ENCODE measurements around the gene ITIH4.

Gene ITIH4

DNA sequence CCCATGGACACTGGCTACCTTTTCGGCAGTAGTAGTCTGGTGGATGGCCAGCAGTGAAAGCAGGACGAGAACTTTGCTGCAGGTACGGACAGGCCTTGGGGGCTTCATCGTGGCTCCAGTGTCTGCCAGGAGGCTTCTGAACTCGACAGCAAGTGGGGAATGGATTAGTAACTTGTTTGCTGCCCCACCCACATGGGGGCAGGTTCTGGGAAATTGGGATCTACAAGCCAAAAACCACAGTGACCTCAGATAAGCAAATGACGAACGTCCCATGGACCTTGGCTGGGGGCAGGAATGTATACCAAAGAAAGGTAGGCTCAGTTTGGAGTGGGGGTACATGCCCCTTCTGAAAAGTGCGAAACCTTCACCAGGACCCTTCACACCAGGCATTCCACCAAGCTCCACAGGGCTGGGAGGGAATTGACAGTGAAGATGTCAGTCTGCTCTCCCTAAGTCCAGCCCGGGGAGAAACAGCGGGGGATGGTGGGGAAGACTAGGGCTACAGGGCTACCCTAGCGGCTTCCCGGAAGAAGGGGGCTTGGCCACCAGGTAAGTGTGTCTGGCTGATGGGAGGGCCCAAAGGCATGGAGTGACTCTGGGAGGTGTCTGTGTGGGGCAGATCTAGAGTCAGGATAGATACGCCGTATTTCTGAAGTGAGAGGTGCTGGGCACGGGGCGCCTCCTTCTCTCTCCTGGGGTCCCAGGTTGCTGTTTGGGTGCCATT is at the start of gene ITIH4:
TSS of gene ITIH4 (minus strand) at position 138 of the 724 bp plus-strand sequence. CDS start at position 108, 30 bp downstream.
- no peak for DNase-seq

DNA sequence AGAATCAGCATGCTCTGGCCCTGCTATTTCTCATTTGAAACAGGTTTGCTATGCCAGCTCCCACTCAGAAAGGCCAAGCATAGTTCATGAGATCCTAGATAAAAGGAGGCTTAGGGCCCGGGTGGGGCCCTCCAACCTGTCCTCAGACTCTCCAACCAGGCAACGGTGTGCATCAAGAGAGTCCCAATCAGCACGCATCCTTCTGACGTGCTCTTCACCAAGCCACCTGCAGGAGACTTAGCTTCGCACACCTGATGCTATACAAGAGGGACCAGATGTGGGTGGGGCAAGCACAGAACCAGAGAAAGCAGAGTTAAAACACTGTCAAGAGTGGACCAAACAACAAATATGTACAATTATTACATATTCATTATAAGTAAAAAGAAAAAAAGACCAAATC is 49.6 kb upstream of the ITIH4 start:
- DNase-seq: no peak

- DNase-seq: no peak
Measured at GRCh38 chr3:52879581-52879980, 49.1 kb upstream of the ITIH4 start.

GRCh38 chr3:52879090-52879489 is 48.6 kb upstream of the ITIH4 start:
- no peak for DNase-seq

GRCh38 chr3:52877085-52877484 is 46.6 kb upstream of the ITIH4 start:
- DNase-seq: no peak

DNA sequence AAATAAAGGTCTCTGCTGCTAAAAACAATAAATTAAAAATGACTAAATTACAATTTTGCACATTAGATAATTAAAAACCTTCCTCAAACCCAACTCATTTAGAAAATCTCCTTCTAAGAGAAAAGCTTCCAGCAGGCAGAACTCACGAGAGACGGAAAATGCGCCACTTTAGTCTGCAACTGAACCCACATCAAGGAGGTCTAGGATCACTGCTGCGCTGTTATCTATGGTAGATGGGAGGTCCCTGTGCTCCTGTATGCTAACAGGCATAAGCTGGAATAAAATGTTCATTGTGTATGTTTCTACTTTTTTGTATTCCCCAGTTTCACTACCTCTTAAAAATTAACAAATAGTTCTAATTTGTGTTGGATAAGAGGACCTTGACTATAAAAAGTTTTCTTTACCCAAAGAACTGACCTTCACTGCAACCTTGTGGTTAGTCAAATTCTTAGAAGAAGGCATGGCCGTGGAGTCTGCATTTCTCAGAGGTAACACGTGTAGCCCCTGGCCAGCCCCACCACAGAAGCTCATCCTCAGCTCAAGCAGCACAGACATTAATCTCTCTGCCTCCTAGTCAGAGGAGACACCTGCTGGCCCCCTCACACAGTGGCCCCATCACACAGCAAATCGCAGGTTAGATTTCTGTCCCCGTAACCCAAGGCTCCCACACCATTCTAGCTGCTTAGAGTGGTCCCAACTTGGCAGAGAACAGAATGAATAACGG is 44.6 kb upstream of the ITIH4 start:
- no peak for DNase-seq

GRCh38 chr3:52874160-52874701 is 43.8 kb upstream of the ITIH4 start:
- DNase-seq: no peak

DNA sequence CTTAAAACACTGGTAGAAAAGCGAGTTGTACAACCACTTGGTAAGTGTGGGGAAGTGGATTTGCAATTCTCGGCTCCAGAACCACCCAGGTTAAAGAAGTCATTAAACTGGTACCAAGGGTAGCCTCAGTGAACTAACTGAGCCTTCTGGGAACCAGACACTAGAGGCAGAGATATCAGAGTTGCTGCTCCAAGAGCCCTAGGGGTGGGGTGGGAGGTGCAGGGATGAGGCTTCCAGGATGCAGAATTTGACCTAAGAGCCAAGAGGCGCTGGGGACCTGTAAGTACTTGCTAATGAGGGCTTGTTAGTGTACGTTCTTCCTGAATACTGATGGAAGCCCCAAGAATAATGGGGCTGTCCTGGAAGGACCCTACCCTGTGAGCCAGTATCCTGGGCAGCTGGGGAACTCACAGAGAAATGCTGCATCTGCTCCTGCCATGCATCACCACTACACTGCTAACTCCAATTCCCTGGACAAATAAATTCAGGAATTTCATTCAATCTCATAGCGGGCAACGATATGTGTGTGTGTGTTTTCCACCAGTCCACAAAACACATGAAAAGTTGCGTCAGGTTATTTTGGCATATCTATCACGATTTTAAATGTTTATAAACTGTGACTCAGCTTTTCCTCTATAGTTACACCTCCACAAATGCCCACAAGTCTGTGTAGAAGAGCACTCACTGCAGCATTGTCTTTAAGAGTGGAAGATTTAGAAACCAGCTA is 43.1 kb upstream of the ITIH4 start:
- DNase-seq: no peak

DNA sequence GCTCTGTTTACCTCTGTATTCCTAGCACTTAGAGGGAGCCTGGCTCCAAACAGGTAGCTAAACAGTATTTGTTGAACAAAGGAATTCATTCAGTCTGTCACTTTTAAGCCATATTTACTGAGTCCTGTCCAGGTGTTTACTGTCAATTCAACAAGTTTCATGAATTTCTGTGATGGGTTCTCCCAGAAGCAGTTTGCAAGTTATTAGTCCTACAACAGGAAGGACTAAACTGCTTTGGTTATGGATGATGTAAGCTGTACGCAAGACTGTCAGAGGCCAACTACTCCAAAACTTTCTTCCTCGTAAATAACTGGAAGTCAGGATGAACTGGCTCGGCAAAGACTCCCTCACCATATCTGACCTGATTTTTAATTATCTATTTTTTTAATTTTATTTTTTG is 41.8 kb upstream of the ITIH4 start:
- no peak for DNase-seq

DNA sequence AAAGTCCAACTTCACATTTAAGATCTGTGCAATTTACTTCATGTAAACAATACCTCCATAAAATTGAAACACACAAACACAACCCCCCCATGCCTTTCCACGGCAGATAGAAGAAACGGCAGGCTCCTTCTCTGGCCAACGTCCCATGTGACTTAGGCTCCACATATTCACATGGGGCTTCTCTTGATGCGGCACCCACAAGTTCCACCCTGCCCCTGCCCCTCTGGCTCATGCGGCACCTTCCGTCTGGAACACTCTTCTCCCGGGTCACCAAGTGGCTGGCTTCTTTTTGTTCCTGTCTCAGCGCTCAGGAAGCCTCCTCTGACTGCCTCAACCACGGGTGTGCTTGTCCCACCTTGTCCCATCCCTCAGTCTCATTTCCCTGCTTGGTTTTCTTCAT is 41.3 kb upstream of the ITIH4 start:
- DNase-seq: no peak

DNA sequence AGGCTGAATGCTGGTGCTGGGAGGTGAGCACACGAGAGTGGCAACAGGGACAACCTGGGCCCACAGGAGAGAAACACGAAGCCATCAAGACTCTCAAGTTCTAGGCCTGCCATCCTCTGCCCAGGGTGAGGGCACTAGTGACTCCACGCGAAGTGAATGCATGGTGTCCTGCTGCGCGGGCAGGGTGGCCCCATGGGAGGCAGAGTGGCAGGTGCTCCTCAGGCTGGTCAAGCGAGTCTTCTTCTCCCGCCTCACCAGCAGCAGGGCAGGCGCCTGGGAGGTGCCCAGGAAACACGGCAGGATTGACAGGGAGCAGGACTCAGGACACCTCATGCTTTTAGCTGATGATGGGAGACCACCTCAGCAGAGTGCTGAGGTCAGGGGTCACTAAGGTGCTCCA is 40.0 kb upstream of the ITIH4 start:
- DNase-seq: no peak

DNA sequence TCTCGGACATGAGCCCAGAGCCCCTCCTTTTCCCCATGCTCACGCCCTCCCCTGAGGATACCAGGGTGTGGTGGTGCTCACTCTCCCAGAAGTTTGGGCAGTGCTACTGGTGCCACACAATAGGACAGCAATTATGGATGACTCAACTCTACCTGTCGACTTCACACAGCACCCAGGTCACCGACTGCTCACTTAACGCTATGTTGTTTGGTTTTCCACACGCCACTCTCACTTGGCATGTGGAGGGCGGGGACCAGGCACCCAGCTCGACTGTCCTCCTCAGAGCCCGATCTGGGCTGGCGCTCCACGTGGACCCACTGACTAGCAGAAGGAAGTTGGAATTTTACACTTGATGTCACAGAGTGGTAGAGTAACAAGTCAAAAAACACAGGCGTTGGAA is 36.0 kb upstream of the ITIH4 start:
- no peak for DNase-seq

GRCh38 chr3:52865994-52866393 is 35.5 kb upstream of the ITIH4 start:
- DNase-seq: no peak

- no peak for DNase-seq
Measured at GRCh38 chr3:52860424-52860768, 29.9 kb upstream of the ITIH4 start.

GRCh38 chr3:52859686-52860423 is 29.4 kb upstream of the ITIH4 start:
- DNase-seq: no peak

DNA sequence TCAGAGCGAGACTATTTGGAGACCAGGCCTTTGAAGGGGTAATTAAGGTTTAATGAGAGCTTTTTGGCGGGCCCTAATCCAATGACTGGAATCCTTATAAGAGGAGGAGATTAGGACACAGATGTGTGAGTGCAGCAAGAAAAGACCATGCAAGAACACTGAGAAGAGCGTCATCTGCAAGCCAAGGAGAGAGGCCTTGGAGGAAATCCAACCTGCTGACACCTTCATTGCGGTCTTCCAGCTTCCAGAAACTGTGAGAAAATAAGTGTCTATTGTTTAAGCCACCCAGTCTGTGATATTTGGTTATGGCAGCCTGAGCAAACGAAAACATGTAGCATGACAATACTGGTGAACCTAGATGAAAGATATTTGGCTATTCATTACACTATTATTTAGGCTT is 27.4 kb upstream of the ITIH4 start:
- no peak for DNase-seq

GRCh38 chr3:52857133-52857532 is 26.7 kb upstream of the ITIH4 start:
- no peak for DNase-seq

GRCh38 chr3:52856666-52857065 is 26.2 kb upstream of the ITIH4 start:
- DNase-seq: no peak

- no peak for DNase-seq
Measured at GRCh38 chr3:52854013-52854412, 23.5 kb upstream of the ITIH4 start.

GRCh38 chr3:52852419-52852818 is 21.9 kb upstream of the ITIH4 start:
- DNase-seq: no peak

DNA sequence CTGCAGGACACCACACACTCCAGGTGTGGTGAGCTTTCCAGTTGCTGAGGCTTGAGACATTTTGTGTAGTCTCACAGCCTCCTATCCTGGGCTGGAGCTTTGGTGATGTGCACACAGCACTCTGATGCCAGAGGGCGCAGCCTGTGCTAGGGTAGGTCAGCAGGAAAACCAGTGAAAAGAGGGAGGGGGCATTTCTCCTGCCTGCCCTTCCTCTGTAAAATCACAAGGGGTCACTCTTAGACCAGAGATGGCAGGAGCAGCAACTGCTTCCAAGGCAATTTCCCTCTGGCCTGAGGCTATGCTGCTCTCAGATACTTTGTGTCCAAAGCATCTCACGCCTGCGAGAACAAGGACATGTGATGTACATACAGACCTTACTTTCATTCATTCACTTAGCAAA is 20.9 kb upstream of the ITIH4 start:
- DNase-seq: peak; percentile 17

DNA sequence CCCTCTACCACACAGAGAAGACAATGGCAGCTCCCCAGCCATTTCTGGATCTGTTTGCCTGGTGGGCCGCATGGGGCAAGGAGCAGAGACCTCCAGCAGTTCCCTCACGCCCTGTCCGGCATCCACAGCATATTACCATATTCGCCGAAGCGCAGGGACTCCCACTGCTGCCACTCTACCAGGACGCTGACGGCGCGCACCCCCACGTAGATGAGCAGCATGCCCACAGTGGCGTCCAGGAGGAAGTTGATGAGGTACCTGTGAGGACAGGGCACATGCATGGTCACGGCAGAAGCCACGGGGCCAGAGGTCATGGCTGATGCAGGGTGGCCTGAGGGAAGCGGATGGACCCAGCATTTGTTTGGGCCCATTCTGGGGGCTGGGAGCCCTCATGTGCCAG is 19.2 kb upstream of the ITIH4 start:
- no peak for DNase-seq

DNA sequence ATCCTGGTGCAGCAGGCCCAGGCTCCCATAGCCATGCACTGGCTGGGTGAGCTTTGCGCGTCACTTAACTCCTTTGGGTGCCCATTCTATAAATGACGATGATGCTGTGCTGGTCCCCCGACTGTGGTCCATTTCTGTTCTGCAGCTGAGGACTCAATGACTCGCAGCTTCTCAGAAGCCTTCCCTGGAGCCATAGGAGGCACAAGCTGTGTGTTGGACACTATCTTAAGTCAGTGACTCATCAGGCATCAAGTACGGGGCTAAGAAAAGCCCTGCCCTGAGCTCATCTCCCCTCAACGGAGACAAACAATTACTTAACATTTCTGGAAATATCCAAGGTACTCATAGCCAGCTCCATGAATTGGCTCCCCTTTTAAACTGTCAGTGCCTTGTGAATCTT is 18.1 kb upstream of the ITIH4 start:
- DNase-seq: no peak

Data from DMS79 (cell line).